Progenitor cell of endocrine pancreas (in vitro differentiated cells): ENCODE results near the gene CD177. TPM values are rescaled to one million over a fixed set of nuclear protein-coding genes. Genes with fewer than 3 reads are reported as not detected.
"Not testable (repeated sequence)": the region's sequence is repeated elsewhere in the genome, so short reads cannot be mapped to it uniquely, and the experiment has no call there.

Experiments used
- DNase-seq: peaks from one replicate; pipeline ENCODE4 v3.0.0; 2021; ENCODE audit warnings: low spot score; ENCODE audit not compliant: unreplicated experiment
- H3K27ac Mint-ChIP-seq: 2 replicates; pipeline ENCODE4 v1.8.0; 2021; ENCODE audit warnings: mild to moderate bottlenecking, moderate library complexity, mixed read lengths
- H3K27me3 Mint-ChIP-seq: 2 replicates; pipeline ENCODE4 v1.8.0; 2021; ENCODE audit warnings: mixed read lengths
- H3K36me3 Mint-ChIP-seq: 2 replicates; pipeline ENCODE4 v1.8.0; 2022; ENCODE audit warnings: mixed read lengths; ENCODE audit not compliant: insufficient read depth
- H3K4me1 Mint-ChIP-seq: 2 replicates; pipeline ENCODE4 v1.8.0; 2021; ENCODE audit warnings: low read depth, mixed read lengths
- H3K4me3 Mint-ChIP-seq: 2 replicates; pipeline ENCODE4 v1.8.0; 2021; ENCODE audit warnings: low read depth, mild to moderate bottlenecking, moderate library complexity, mixed read lengths
- H3K9me3 Mint-ChIP-seq: 2 replicates; pipeline ENCODE4 v1.8.0; 2021; ENCODE audit warnings: low read depth, mixed read lengths
- total RNA-seq: library from RNA; stranded (reverse); gene quantifications from 2 replicates; pipeline ENCODE4 v1.2.1, GENCODE V29; 2021
- TF ChIP-seq, protein P1 (sequence below): fragments of 200-600 bp; sonication (generic); IDR thresholded peaks from one replicate; pipeline ENCODE4 v1.5.0; 2021; ENCODE audit warnings: antibody characterized with exemption, mild to moderate bottlenecking; ENCODE audit not compliant: unreplicated experiment

CD177 gene
- total RNA-seq, 1 donor from 2014 or later: not detected

DNA sequence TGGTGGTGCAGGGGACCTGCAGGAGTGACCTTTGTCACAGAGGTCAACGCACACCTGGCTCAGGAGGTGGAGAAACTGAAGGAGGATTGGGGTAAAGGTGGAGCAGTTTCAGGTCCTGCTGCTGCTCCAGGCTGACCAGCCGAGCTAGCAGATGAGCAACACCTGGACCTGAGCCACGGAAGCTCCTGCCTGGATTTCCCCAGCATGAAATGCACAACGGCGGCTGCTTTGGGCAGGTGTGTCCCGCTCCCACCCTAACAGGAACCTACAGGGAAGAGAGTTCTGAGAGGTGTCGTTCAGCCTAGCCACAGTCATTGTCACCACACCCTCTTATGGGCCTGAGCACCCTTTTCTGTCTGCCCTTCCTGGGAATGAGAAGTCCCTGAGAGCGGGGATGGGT is 15.7 kb upstream of the CD177 start:
- no peak overlapping the region for H3K27ac Mint-ChIP-seq
- H3K4me3 Mint-ChIP-seq: no peak overlapping the region
- TF ChIP-seq, protein P1, sequence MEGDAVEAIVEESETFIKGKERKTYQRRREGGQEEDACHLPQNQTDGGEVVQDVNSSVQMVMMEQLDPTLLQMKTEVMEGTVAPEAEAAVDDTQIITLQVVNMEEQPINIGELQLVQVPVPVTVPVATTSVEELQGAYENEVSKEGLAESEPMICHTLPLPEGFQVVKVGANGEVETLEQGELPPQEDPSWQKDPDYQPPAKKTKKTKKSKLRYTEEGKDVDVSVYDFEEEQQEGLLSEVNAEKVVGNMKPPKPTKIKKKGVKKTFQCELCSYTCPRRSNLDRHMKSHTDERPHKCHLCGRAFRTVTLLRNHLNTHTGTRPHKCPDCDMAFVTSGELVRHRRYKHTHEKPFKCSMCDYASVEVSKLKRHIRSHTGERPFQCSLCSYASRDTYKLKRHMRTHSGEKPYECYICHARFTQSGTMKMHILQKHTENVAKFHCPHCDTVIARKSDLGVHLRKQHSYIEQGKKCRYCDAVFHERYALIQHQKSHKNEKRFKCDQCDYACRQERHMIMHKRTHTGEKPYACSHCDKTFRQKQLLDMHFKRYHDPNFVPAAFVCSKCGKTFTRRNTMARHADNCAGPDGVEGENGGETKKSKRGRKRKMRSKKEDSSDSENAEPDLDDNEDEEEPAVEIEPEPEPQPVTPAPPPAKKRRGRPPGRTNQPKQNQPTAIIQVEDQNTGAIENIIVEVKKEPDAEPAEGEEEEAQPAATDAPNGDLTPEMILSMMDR: no peak
- DNase-seq: no peak
- H3K4me1 Mint-ChIP-seq: no peaks in the 10 kb centered on the region
- peaks cover 18% of the 10 kb centered on the region for H3K9me3 Mint-ChIP-seq
- peaks cover 5% of the 10 kb centered on the region for H3K27me3 Mint-ChIP-seq
- H3K36me3 Mint-ChIP-seq: no peaks in the 10 kb centered on the region

DNA sequence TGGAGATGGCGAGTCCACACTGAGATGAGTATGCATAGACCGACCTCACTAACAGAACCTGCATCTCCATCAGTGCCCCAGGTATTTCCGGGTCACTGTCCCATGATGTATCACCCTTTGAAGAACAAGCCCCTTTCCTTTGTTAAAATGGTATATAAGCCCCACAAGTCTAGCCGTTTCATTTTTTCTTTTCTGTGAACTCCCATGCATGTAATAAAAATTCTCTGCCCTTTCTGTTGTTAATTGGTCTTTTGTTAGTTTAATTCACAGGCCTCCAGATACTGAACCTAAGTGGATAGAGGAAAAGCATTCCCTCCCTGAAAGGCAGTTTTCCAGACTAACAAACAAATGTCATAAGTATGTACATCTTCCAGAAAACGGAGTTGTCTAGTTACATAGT is 15.0 kb upstream of the CD177 start:
- H3K36me3 Mint-ChIP-seq: no peaks in the 10 kb centered on the region
- TF ChIP-seq, protein P1: no peak
- H3K4me1 Mint-ChIP-seq: no peaks in the 10 kb centered on the region
- no peak overlapping the region for H3K27ac Mint-ChIP-seq
- peaks cover 20% of the 10 kb centered on the region for H3K9me3 Mint-ChIP-seq
- DNase-seq: no peak
- peaks cover 10% of the 10 kb centered on the region for H3K27me3 Mint-ChIP-seq
- H3K4me3 Mint-ChIP-seq: no peak overlapping the region

DNA sequence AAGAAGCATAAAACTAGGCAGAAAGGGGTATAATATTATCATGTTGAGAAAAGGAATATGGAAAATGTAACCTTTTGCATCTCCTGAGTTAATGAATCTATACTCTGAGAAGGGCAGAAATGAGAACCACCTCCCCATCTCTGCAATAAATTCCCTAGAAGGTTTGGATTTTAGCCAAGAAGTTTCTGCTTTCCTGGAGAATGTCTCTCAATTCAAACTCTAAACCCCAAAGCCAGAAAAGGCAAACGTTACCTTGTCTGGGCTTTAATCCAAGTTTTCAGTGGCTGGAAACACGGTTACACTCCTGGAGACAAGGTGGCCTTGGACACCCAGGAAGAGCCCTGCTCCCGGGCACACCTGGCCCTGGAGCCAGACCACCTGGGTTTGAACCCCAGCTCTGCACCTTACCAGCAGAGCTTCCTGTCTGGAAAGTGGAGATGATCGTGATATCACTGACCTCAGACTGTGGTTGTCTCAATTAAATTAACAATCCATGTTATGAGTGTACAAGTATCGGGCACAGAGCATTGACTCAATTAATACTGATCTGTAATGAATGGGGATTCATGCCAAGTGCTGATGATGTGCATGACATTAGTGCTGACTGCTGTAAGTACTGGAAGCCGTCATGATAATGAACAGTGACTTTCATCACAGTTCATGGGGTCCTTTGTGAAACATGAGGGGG is 14.1 kb upstream of the CD177 start:
- not testable (repeated sequence) for H3K36me3 Mint-ChIP-seq, H3K27ac Mint-ChIP-seq, H3K4me3 Mint-ChIP-seq, H3K4me1 Mint-ChIP-seq, DNase-seq
- peaks cover 11% of the 10 kb centered on the region for H3K27me3 Mint-ChIP-seq
- peaks cover 19% of the 10 kb centered on the region for H3K9me3 Mint-ChIP-seq

DNA sequence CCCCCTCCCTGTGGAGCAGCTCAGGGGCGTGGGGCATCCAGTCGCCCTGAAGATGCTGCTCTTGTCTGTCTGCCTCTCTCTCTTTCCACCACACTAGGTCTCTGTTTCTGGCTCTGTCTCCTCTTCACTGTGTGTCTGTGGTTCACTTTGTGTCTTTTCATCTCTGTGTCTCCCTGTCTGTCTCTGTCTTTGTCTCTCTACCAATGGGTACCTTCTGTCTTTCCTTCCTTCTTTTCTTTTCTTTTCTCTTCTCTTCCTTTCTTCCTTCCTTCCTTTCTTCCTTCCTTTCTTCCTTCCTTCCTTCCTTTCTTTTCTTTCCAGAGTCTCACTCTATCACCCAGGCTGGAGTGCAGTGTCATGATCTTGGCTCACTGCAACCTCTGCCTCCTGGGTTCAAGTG is 13.4 kb upstream of the CD177 start:
- H3K36me3 Mint-ChIP-seq, DNase-seq, H3K4me3 Mint-ChIP-seq, H3K27ac Mint-ChIP-seq, H3K4me1 Mint-ChIP-seq: not testable (repeated sequence)
- H3K27me3 Mint-ChIP-seq: peaks cover 11% of the 10 kb centered on the region
- H3K9me3 Mint-ChIP-seq: peaks cover 19% of the 10 kb centered on the region

DNA sequence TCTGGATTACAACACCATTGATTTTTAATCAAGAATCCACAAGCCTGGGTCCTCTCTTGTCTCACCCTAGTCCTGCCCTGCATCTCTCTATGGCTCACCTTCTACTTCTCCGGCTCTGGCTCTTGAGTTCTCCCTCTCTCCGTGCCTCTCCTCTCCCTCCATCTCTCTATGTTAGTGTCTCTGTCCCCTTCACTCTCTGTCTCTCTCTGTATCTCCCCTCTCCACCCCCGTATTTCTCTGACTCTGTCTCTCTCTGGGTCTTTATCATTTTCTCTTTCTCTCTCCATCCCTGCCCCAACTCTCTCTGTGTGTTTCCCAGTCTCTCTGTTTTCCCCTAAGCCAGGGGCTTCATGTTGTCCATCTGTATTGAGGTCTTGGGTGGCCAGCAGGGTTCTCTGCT is 12.4 kb upstream of the CD177 start:
- peaks cover 19% of the 10 kb centered on the region for H3K9me3 Mint-ChIP-seq
- not testable (repeated sequence) for H3K36me3 Mint-ChIP-seq

DNA sequence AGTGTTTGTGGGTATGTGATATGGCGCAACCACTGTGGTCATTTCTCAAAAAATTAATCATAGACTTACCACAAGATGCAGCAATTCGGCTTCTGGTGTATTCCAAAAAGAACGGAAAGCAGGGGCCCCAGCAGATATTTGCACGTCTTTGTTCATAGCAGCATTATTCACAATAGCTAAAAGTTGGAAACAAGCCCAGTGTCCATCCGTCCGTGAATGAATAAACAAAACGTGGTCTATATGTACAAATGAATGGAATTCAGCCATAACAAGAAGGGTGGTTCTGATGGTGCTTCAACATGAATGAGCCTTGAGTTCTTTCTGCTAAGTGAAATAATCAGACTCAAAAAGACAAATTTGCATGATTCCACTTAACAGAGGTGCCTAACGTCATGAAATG is 11.4 kb upstream of the CD177 start:
- peaks cover 20% of the 10 kb centered on the region for H3K9me3 Mint-ChIP-seq
- DNase-seq: not testable (repeated sequence)

More for the DNA sequence above, 12.4 kb upstream of the CD177 start:
- peaks cover 11% of the 10 kb centered on the region for H3K27me3 Mint-ChIP-seq
- not testable (repeated sequence) for H3K4me1 Mint-ChIP-seq, H3K4me3 Mint-ChIP-seq, DNase-seq, H3K27ac Mint-ChIP-seq

DNA sequence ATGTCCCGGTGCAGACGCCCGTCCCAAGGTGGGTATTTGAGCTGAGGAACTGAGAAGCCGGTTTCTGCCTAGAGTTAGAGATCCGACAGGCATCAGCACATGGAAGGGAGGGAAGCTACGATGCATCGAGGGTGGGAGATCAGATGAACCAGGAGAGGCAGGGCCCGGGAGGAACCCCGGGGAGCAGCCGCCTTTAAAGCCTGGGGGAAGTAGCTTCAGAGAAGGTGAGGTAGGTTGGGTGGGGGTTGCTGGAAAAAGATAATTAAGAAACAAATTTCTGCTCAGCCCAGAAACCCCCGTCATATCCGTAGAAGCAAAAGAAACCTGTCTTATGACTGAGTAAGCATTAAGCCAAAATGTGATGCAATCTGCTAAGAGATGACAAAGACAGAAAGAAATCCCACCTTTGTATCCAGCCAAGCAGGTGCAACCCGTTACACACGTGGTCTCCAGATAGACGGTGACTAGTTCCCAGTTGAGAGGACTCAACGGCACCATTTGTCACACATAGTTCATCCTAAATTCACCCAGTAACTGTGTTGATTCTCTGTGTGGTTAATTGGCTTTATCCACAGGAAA is 9.1 kb upstream of the CD177 start:
- not testable (repeated sequence) for H3K27ac Mint-ChIP-seq, H3K4me3 Mint-ChIP-seq, DNase-seq, H3K4me1 Mint-ChIP-seq, H3K36me3 Mint-ChIP-seq
- Mint-ChIP-seq H3K27me3 (peaks cover 11% of the 10 kb centered on the region), H3K9me3 (peaks cover 17% of the 10 kb centered on the region)

More for the DNA sequence above, 11.4 kb upstream of the CD177 start:
- H3K27ac Mint-ChIP-seq, H3K4me1 Mint-ChIP-seq, H3K4me3 Mint-ChIP-seq, H3K36me3 Mint-ChIP-seq: not testable (repeated sequence)
- peaks cover 11% of the 10 kb centered on the region for H3K27me3 Mint-ChIP-seq

DNA sequence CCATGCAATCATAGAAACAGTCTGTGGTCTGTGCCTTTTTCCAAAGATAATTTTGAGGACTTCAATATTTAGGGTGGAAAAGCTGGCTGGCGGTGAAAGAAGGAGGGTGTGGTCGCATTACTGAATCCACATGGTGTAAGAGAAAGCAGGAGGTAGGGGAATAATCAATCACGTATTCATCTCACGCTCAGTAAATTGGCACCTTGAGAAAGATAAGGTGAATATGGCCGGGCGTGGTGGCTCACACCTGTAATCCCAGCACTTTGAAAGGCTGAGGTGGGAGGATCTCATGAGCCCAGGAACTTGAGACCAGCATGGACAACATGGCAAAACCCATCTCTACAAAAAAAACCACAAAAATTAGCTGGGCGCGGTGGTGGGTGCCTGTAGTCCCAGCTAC is 3.7 kb upstream of the CD177 start:
- H3K4me3 Mint-ChIP-seq, DNase-seq, H3K36me3 Mint-ChIP-seq, H3K9me3 Mint-ChIP-seq, H3K4me1 Mint-ChIP-seq, H3K27ac Mint-ChIP-seq: not testable (repeated sequence)
- peaks cover 23% of the 10 kb centered on the region for H3K27me3 Mint-ChIP-seq
